ENCODE data around the gene SNAI3.

SNAI3 gene

DNA sequence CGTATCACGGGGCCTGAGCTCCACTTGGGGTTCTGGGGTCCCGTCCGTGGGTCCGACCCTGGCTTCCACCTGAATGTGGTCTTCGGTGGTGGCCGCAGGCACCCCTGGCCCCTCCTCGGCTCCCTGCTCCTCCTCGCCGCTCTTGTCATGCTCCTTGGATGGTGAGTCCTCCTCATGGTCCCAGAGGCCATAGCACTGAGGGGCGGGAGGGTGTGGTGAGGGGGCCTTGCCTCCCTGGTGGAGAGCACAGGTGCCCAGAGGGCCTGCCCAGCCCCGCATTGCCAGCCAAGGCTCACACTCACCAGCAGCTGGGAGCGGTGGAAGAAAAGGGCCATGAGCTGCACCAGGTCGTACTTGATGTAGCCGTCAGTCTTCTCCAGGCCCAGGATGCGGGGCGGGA, 34.9 kb upstream of the SNAI3 start:
- TF ChIP-seq, protein P1, sequence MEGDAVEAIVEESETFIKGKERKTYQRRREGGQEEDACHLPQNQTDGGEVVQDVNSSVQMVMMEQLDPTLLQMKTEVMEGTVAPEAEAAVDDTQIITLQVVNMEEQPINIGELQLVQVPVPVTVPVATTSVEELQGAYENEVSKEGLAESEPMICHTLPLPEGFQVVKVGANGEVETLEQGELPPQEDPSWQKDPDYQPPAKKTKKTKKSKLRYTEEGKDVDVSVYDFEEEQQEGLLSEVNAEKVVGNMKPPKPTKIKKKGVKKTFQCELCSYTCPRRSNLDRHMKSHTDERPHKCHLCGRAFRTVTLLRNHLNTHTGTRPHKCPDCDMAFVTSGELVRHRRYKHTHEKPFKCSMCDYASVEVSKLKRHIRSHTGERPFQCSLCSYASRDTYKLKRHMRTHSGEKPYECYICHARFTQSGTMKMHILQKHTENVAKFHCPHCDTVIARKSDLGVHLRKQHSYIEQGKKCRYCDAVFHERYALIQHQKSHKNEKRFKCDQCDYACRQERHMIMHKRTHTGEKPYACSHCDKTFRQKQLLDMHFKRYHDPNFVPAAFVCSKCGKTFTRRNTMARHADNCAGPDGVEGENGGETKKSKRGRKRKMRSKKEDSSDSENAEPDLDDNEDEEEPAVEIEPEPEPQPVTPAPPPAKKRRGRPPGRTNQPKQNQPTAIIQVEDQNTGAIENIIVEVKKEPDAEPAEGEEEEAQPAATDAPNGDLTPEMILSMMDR (IDR thresholded peaks at IDR 0.05; ENCODE audit: extremely low read depth, missing control alignments): no peak
- no peak for DNase-seq (ENCODE audit: low spot score)

DNA sequence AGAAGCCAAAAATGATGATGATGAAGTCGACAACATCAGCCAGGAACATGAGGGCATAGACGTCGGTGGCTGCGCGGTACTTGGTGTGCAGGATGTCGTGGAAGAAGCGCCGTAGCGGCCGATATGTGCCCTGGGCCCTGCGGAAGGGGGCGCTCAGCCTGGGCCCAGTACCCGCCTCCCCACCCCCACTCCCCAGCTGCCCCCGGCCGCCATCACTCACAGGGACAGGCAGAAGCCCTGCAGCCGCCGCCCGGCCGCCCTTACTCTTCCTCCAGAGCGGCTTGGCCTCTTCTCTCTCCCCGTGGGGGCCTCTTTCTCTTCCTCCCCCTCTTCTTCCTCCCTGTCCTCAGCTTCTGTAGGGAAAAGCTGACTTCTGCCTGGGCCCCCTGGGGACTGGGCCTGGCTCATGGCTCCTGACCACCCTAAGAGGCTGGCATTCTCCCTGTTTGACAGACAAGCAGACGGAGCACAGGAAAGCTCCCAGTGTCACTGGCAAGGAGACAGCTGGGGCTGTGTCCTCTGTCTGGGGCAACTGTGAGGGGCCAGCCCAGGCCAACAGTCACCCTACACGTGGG, 34.2 kb upstream of the SNAI3 start:
- no peak for DNase-seq (ENCODE audit: low spot score)
- TF ChIP-seq, protein P1 (IDR thresholded peaks at IDR 0.05; ENCODE audit: extremely low read depth, missing control alignments): no peak

DNA sequence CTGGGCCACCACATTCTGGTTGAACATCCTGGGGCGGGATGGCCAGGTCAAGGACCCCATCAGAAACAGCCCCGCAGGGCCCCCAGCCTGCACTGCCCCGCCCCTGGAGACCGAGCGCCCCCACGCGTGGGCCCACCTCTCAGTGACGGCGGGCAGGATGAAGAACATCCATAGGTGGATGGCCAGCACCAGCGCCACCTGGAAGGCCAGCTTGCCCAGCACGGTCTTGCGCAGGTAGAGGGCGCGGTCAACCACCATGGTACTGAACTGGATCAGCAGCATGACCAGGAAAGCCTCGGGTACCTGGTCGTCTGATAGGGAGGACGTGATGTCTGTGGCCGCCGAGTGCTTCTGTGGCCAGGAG, 33.6 kb upstream of the SNAI3 start:
- DNase-seq (ENCODE audit: low spot score): no peak
- TF ChIP-seq, protein P1 (IDR thresholded peaks at IDR 0.05; ENCODE audit: extremely low read depth, missing control alignments): no peak

- TF ChIP-seq, protein P1 (IDR thresholded peaks at IDR 0.05; ENCODE audit: extremely low read depth, missing control alignments): no peak
- no peak for DNase-seq (ENCODE audit: low spot score)
Observed at GRCh38 chr16:88719267-88719932, 33.1 kb upstream of the SNAI3 start.

DNA sequence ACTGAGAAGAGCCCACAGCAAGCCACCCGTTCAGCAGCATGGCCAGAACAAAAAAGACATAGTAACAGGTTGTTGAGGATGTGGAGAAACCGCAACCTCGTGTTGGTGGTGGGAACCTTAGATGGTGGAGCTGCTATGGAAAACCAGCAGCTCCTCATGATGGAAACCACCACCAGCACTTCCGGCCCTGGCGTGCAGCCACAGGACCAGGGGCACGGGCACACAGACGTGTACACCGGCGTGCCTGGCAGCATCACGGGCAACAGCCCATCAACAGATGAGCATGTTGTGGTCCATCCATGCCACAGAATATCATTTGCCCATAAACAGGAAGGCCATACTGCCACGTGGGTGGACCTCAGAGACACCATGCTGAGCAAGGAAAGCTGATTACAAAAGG, 31.9 kb upstream of the SNAI3 start:
- TF ChIP-seq, protein P1 (IDR thresholded peaks at IDR 0.05; ENCODE audit: extremely low read depth, missing control alignments): no peak
- no peak for DNase-seq (ENCODE audit: low spot score)

GRCh38 chr16:88716601-88717001, 30.3 kb upstream of the SNAI3 start:
- DNase-seq (ENCODE audit: low spot score): no peak
- TF ChIP-seq, protein P1 (IDR thresholded peaks at IDR 0.05; ENCODE audit: extremely low read depth, missing control alignments): no peak

DNA sequence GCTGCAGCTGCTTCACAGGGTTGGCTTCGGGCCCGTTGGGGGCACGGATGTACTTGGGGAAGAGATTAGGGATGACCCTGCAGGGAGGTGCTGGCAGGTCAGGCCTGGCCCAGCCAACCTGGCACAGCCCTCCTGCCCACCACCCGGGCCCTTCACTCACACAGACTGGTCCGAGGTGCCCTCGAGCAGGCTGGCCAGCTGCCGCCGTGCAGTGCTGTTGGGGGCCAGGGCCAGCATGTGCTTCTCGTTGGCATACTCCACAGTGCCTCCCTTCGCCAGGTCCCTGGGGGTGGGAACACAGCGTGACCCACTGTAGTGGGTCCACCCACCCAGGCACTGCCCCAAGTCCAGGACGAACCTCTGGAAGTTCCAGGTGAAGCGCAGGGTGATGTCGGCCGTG, 29.9 kb upstream of the SNAI3 start:
- no peak for DNase-seq (ENCODE audit: low spot score)
- TF ChIP-seq, protein P1 (IDR thresholded peaks at IDR 0.05; ENCODE audit: extremely low read depth, missing control alignments): no peak

All from GM20000 (cell line).